HEK293 (cell line): Measurements from ENCODE around the gene TCEA2.

Experiments used
- CTCF ChIA-PET: fragments of 350-600 bp; formaldehyde crosslinking; extraction: SDS; loops from one replicate; lab custom pipeline; 2021; ENCODE audit warnings: antibody characterized with exemption; lab: Yijun Ruan, JAX
- POLR2A ChIA-PET: fragments of 300-600 bp; formaldehyde crosslinking; extraction: SDS; loops from one replicate; lab custom pipeline; 2020; ENCODE audit warnings: antibody characterized with exemption, inconsistent platforms; lab: Yijun Ruan, JAX
- H3K27ac ChIP-seq: fragments of 200-500 bp; sonication (Bioruptor generic); 2 replicates; pipeline ENCODE4 v1.5.1; 2014; ENCODE audit warnings: low read depth, low read length, control low read depth, inconsistent platforms; ENCODE audit errors: extremely low read depth
- H3K36me3 ChIP-seq, 2 experiments: fragments of 200-500 bp in 1 of 2; sonication (Bioruptor generic) in 1 of 2; 1 replicate in 1 of 2; 2 replicates in 1 of 2; pipeline ENCODE4 v1.5.1; 2014 to 2017; ENCODE audit warnings: inconsistent platforms in 2 of 2, low read length in 2 of 2; ENCODE audit not compliant: control insufficient read depth in 2 of 2, insufficient read depth in 1 of 2
- H3K4me1 ChIP-seq: fragments of 200-500 bp; sonication (Bioruptor generic); 2 replicates; pipeline ENCODE4 v1.5.1; 2014; ENCODE audit warnings: mild to moderate bottlenecking, low read length, inconsistent platforms; ENCODE audit not compliant: control insufficient read depth, insufficient read depth
- H3K4me3 ChIP-seq: 2 replicates; pipeline ENCODE4 v1.5.1; 2011; ENCODE audit warnings: low read depth, mild to moderate bottlenecking, control low read depth, low read length, moderate library complexity
- H3K9me3 ChIP-seq: fragments of 200-500 bp; sonication (Bioruptor generic); 2 replicates; pipeline ENCODE4 v1.5.1; 2014; ENCODE audit warnings: low read depth, low read length, inconsistent platforms; ENCODE audit not compliant: control insufficient read depth, insufficient read depth
- BCL11A ChIP-seq: fragments of 450-650 bp; formaldehyde crosslinking; IDR thresholded peaks from 2 replicates; pipeline ENCODE4 v1.5.1; 2016; ENCODE audit warnings: low read depth, missing biosample characterization, missing genetic modification characterization
- EGR2 ChIP-seq: fragments of 450-650 bp; formaldehyde crosslinking; IDR thresholded peaks from 2 replicates; pipeline ENCODE4 v1.5.1; 2016; ENCODE audit warnings: low read depth, missing biosample characterization, missing genetic modification characterization
- HOXD13 ChIP-seq: sonication (generic); formaldehyde crosslinking; IDR thresholded peaks from 2 replicates; pipeline ENCODE4 v1.8.0; 2022; ENCODE audit warnings: missing genetic modification reagents, borderline replicate concordance
- KLF17 ChIP-seq: fragments of 450-650 bp; formaldehyde crosslinking; IDR thresholded peaks from 2 replicates; pipeline ENCODE4 v1.5.1; 2016; ENCODE audit warnings: missing biosample characterization, missing genetic modification characterization
- KLF7 ChIP-seq: fragments of 450-650 bp; formaldehyde crosslinking; IDR thresholded peaks from 2 replicates; pipeline ENCODE4 v1.5.1; 2016; ENCODE audit warnings: missing biosample characterization, missing genetic modification characterization, borderline replicate concordance
- OVOL3 ChIP-seq: fragments of 450-650 bp; formaldehyde crosslinking; IDR thresholded peaks from 2 replicates; pipeline ENCODE4 v1.5.1; 2016; ENCODE audit warnings: missing biosample characterization, missing genetic modification characterization
- PRDM1 ChIP-seq: fragments of 450-650 bp; formaldehyde crosslinking; IDR thresholded peaks from 2 replicates; pipeline ENCODE4; 2016; ENCODE audit warnings: missing biosample characterization, missing genetic modification characterization
- PRDM10 ChIP-seq: fragments of 450-650 bp; formaldehyde crosslinking; IDR thresholded peaks from 2 replicates; pipeline ENCODE4 v1.5.1; 2016; ENCODE audit warnings: missing biosample characterization, missing genetic modification characterization
- SETDB1 ChIP-seq: IDR thresholded peaks from one replicate; pipeline ENCODE4 v1.6.1; 2017; ENCODE audit warnings: mild to moderate bottlenecking, low read length, moderate library complexity, mixed read lengths; ENCODE audit not compliant: insufficient read length
- SP7 ChIP-seq: fragments of 450-650 bp; formaldehyde crosslinking; IDR thresholded peaks from 2 replicates; pipeline ENCODE4 v1.5.1; 2016; ENCODE audit warnings: missing biosample characterization, missing genetic modification characterization
- ZBTB21 ChIP-seq: fragments of 450-650 bp; formaldehyde crosslinking; IDR thresholded peaks from 2 replicates; pipeline ENCODE4 v1.5.1; 2017; ENCODE audit warnings: missing biosample characterization, missing genetic modification characterization
- ZNF132 ChIP-seq: fragments of 450-650 bp; formaldehyde crosslinking; IDR thresholded peaks from 2 replicates; pipeline ENCODE4 v1.5.1; 2017; ENCODE audit warnings: missing biosample characterization, missing genetic modification characterization, borderline replicate concordance
- ZNF292 ChIP-seq: fragments of 450-650 bp; formaldehyde crosslinking; IDR thresholded peaks from 2 replicates; pipeline ENCODE4 v1.5.1; 2016; ENCODE audit warnings: low read depth, missing biosample characterization, missing genetic modification characterization, borderline replicate concordance
- ZNF324 ChIP-seq: fragments of 450-650 bp; formaldehyde crosslinking; IDR thresholded peaks from 2 replicates; pipeline ENCODE4 v1.5.1; 2016; ENCODE audit warnings: missing biosample characterization, missing genetic modification characterization
- ZNF416 ChIP-seq: fragments of 450-650 bp; formaldehyde crosslinking; IDR thresholded peaks from 2 replicates; pipeline ENCODE4 v1.5.1; 2016; ENCODE audit warnings: missing biosample characterization, missing genetic modification characterization
- ZNF473 ChIP-seq: fragments of 450-650 bp; formaldehyde crosslinking; IDR thresholded peaks from 2 replicates; pipeline ENCODE4 v1.5.1; 2017; ENCODE audit warnings: missing biosample characterization, missing genetic modification characterization
- ZNF580 ChIP-seq: fragments of 450-650 bp; formaldehyde crosslinking; IDR thresholded peaks from 2 replicates; pipeline ENCODE4 v1.5.1; 2016; ENCODE audit warnings: missing biosample characterization, missing genetic modification characterization
- ZNF610 ChIP-seq: fragments of 450-650 bp; formaldehyde crosslinking; IDR thresholded peaks from 2 replicates; pipeline ENCODE4 v1.5.1; 2016; ENCODE audit warnings: missing biosample characterization, missing genetic modification characterization, borderline replicate concordance
- ZNF623 ChIP-seq: fragments of 450-650 bp; formaldehyde crosslinking; IDR thresholded peaks from 2 replicates; pipeline ENCODE4 v1.5.1; 2016; ENCODE audit warnings: missing biosample characterization, missing genetic modification characterization
- ZNF645 ChIP-seq: fragments of 450-650 bp; formaldehyde crosslinking; IDR thresholded peaks from 2 replicates; pipeline ENCODE4; 2016; ENCODE audit warnings: missing biosample characterization, missing genetic modification characterization
- ZNF658 ChIP-seq: fragments of 450-650 bp; formaldehyde crosslinking; IDR thresholded peaks from 2 replicates; pipeline ENCODE4; 2016; ENCODE audit warnings: missing biosample characterization, missing genetic modification characterization
- ZNF692 ChIP-seq: fragments of 450-650 bp; formaldehyde crosslinking; IDR thresholded peaks from 2 replicates; pipeline ENCODE4 v1.5.1; 2016; ENCODE audit warnings: missing biosample characterization, missing genetic modification characterization
- ZNF830 ChIP-seq: fragments of 450-650 bp; IDR thresholded peaks from 2 replicates; pipeline ENCODE4 v1.5.0; 2018; ENCODE audit warnings: missing biosample characterization, missing genetic modification characterization, low read depth, mild to moderate bottlenecking, moderate library complexity
- ZSCAN16 ChIP-seq: fragments of 450-650 bp; formaldehyde crosslinking; IDR thresholded peaks from 2 replicates; pipeline ENCODE4 v1.5.1; 2016; ENCODE audit warnings: missing biosample characterization, missing genetic modification characterization
- ZXDB ChIP-seq: fragments of 450-650 bp; formaldehyde crosslinking; IDR thresholded peaks from 2 replicates; pipeline ENCODE4 v1.5.1; 2016; ENCODE audit warnings: missing biosample characterization, missing genetic modification characterization

The TCEA2 gene

GRCh38 chr20:64038224-64038564 lies 24.8 kb upstream of the TCEA2 start:
- Histone ChIP-seq H3K4me3 (no peak overlapping the region), H3K9me3 (no peaks in the 10 kb centered on the region), H3K36me3 (peaks cover 0 to 19% of the 10 kb centered on the region in 2 experiments; a peak in 2 of 3 replicates), H3K4me1 (peaks cover 7% of the 10 kb centered on the region; the same call in 1 of the 2 replicates), H3K27ac (peak overlapping the region; percentile 3; the same call in 1 of the 2 replicates)
- TF ChIP-seq KLF7 (tag by site-specific recombination) (no peak), ZBTB21 (tag by site-specific recombination) (no peak), ZNF416 (tag by site-specific recombination) (no peak), ZNF658 (tag by site-specific recombination) (no peak), ZNF830 (tag by site-specific recombination) (no peak), EGR2 (no peak), PRDM1 (tag by site-specific recombination) (no peak), ZNF610 (tag by site-specific recombination) (no peak)
- CTCF ChIA-PET, result interaction anchor here (0.7 to 4.4 kb wide), 19 partner anchors 10 to 557 kb away, joined by 3 to 39 read pairs (median 4); partner anchors contain the start of genes LKAAEAR1, PRPF6, RGS19 and SAMD10
- POLR2A ChIA-PET, result interaction anchor here (1.0 to 2.9 kb wide), 5 partner anchors 24 to 82 kb away, joined by 3 to 11 read pairs (median 4); partner anchors contain the start of genes LKAAEAR1, PRPF6, TCEA2 and UCKL1

- Histone ChIP-seq H3K36me3 (peaks cover 0 to 14% of the 10 kb centered on the region in 2 experiments; a peak in 1 of 3 replicates), H3K27ac (peak overlapping the region; percentile 3; the same call in 1 of the 2 replicates), H3K4me1 (peaks cover 7% of the 10 kb centered on the region; the same call in 1 of the 2 replicates), H3K9me3 (no peaks in the 10 kb centered on the region), H3K4me3 (peak overlapping the region; percentile 46)
- ChIA-PET POLR2A (interaction anchor here (0.5 to 2.9 kb wide), 12 partner anchors 10 to 82 kb away, joined by 3 to 11 read pairs (median 4); partner anchors contain the start of genes LKAAEAR1, PRPF6, TCEA2 and UCKL1), CTCF (interaction anchor here (0.7 to 4.4 kb wide), 27 partner anchors 8 to 558 kb away, joined by 3 to 39 read pairs (median 4); partner anchors contain the start of genes LKAAEAR1, PRPF6, RGS19 and SAMD10)
- TF ChIP-seq HOXD13 (CRISPR knock-in tag) (no peak), PRDM10 (tag by site-specific recombination) (no peak), ZNF132 (tag by site-specific recombination) (no peak), ZNF623 (tag by site-specific recombination) (no peak), ZNF692 (tag by site-specific recombination) (peak; percentile 72), ZNF580 (no peak), ZXDB (tag by site-specific recombination) (peak; percentile 69), ZNF473 (tag by site-specific recombination) (no peak), ZNF324 (no peak), KLF17 (peak; percentile 81), ZNF645 (no peak), OVOL3 (tag by site-specific recombination) (0 out of 2 replicates have a peak, but pooled peaks have one; percentile 14), KLF7 (tag by site-specific recombination) (0 out of 2 replicates have a peak, but pooled peaks have one; percentile 44), BCL11A (tag by site-specific recombination) (0 out of 2 replicates have a peak, but pooled peaks have one; percentile 48), SP7 (tag by site-specific recombination) (peak; percentile 79), ZSCAN16 (tag by site-specific recombination) (no peak), ZNF292 (tag by site-specific recombination) (no peak), SETDB1 (no peak)
These were observed 24.3 kb upstream of the TCEA2 start for GRCh38 chr20:64038565-64039292.
